B cell (primary cell): ENCODE data around the gene NAV2.

Experiments used
- CTCF ChIP-seq: fragments of 200-600 bp; IDR thresholded peaks from one replicate; pipeline ENCODE4 v1.8.0; 2022; ENCODE audit warnings: antibody characterized with exemption, mild to moderate bottlenecking
- EZH2 ChIP-seq: IDR thresholded peaks from 2 replicates; pipeline ENCODE4 v1.6.1; 2012; ENCODE audit warnings: borderline replicate concordance, low read depth, mild to moderate bottlenecking, moderate library complexity, low read length; ENCODE audit not compliant: insufficient read depth, poor library complexity, severe bottlenecking

- TF ChIP-seq CTCF (no peak), EZH2 (no peak)
These were observed 448.0 kb downstream of the NAV2 start, which contains the start of gene DBX1 for GRCh38 chr11:20160425-20161229.
